Left kidney (tissue), 2 donors: ENCODE results near the gene KRT36. TPM values are rescaled to one million over a fixed set of nuclear protein-coding genes. Genes with fewer than 3 reads are reported as not detected.

Source experiments
- DNase-seq: peaks from one replicate; pipeline ENCODE4 v3.0.0-alpha.2; 2013
- polyA plus RNA-seq: library from polyadenylated mRNA; unstranded; fragments of 120-200 nt; gene quantifications from one replicate; pipeline ENCODE4 v1.2.1, GENCODE V29; 2013; ENCODE audit not compliant: insufficient read length

Gene KRT36
- polyA plus RNA-seq, 1 donor: not detected

GRCh38 chr17:41478237-41478636, 11.5 kb downstream of the KRT36 start:
- DNase-seq: no peak

GRCh38 chr17:41476866-41477815, 12.6 kb downstream of the KRT36 start:
- DNase-seq: no peak

- no peak for DNase-seq
Observed at GRCh38 chr17:41475421-41475820, 14.3 kb downstream of the KRT36 start.

DNA sequence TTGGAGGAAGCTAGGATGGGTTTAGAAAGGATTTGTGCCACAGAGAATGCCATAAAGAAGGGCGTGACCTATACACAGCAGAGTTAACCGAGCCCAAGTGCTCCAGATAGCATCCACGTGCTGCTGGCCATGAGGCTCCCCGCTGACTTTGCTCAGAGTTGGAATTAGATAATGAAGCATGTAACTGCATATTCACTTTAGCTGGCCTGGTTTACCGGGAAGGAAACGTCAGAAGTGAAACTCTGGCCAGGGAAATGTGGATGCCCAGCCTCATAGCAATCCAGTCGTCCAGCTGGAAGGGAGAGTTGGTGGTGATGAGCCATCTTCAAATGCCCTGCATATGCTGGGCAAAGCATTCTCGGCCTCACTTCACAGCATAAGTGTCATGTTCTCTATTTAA, 14.8 kb downstream of the KRT36 start:
- no peak for DNase-seq

DNA sequence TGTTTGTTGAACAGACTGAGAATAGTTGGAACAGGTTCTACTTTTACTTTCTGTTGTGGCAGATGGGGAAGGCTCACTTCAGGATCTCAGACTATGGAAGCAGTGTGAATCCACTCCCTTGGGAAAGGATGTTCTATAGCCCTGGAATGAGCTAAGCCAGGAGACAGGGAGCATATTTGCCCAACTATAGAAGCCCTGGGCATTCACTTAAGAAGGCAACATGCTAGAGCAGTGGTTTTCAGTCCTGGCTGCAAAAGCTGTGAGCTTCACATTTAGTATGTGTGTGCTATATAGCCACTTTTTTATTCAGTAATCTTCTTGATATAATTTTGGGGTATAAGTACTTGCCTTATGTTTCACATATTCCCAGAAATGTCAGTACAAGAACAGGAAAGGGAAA, 21.4 kb downstream of the KRT36 start:
- no peak for DNase-seq

DNA sequence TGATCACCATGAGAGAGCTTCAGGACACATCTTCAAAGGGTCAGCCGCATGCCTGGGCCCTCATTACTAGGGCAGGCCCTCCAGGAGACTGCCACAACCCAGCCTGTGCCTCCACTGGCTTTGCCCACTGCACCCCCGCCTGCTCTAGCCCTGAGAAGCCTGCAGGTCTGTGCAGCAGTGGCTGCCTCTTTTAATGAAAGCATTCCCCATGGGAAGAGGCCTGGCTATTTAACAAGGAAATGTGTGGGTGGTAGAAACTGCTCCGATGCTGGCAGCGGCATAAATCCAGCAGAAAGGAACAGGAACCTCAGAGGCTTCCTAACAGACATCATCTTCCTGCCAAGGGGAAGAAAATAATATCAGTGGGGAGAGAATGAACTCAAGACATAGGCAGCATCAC, 22.1 kb downstream of the KRT36 start:
- DNase-seq: no peak

DNA sequence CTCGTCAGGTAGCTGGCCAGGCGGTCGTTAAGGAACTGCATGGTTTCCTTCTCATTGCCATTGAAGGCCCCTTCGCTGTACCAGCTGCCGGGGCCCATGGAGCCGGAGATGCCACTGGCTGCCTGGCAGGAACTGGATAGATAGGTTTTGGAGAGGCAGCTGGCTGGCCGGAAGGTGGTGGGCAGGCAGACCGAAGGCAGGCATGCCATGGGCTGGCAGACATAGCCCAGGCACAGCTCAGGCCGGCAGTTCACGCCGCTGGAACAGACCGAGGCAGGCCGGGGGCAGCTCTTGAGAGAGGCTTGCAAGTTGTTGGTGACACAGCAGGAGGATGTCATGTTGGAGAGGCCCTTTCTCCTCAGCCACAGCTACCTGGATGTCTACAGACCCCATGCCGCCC, 22.7 kb downstream of the KRT36 start, which contains the start of gene KRT32:
Gene KRT32 (minus strand): TSS at position 399 of the 400 bp plus-strand sequence. CDS start 61 bp downstream, at position 338.
- no peak for DNase-seq

- no peak for DNase-seq
Observed at GRCh38 chr17:41464682-41465081, 25.0 kb downstream of the KRT36 start.

- DNase-seq: no peak
Observed at GRCh38 chr17:41464173-41464572, 25.5 kb downstream of the KRT36 start.

DNA sequence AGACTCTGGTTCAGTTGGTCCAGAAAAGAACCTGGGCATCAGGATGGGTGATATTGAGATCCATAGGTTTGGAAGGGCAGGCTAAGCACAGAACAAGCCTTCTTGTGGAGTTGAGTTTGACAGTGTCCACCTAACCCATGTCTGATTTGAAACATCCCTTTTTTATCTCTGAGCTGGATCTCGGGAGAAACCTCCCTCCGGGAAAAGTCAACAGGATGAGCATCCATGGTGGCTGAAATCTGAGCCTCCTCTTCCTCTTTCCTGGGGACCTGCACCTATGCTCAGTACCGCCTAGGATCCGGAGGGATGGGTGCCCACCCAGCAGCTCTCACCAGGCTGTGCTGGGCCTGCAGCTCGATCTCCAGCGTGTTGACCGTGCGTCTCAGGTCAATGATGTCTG, 26.0 kb downstream of the KRT36 start:
- no peak for DNase-seq

GRCh38 chr17:41462705-41463104, 27.0 kb downstream of the KRT36 start:
- DNase-seq: no peak

DNA sequence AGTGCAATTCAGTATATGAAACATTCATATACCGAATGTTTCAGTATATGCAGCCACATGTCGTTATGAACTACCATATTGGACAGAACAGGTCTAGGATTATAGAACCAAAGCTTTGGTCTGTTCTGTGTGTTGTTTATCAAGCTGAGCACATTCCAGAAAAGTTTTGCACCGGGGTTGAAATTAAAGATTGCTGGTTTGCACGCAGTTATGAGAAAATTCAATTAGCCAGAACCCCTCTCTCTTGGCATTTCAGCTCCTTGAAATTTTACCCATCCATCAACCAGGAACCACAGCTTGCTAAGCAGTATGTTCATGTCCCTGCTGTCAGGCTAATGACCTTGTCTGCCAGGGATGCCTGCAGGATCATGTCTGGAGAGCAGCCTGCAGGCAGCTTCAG, 32.0 kb downstream of the KRT36 start:
- DNase-seq: no peak

DNA sequence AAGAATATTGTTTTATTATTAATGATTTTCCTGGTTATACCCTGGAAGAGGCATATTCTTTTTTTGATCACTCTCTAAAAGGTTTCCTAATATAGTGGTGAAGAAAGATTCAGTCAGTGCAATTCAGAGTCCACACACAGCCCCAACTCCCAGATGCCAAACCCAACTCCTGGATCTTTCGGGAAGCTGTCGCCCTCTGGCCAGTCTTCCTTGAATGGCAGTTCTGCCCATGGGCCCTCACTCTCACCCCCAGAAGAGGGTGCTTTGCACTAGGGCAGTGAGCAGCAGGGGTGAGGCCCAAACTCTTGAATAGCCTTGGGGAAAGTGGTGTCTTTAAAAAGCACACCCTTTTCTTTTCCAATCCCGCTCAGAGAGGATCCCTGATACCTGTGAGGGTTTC, 33.5 kb downstream of the KRT36 start:
- DNase-seq: no peak

DNA sequence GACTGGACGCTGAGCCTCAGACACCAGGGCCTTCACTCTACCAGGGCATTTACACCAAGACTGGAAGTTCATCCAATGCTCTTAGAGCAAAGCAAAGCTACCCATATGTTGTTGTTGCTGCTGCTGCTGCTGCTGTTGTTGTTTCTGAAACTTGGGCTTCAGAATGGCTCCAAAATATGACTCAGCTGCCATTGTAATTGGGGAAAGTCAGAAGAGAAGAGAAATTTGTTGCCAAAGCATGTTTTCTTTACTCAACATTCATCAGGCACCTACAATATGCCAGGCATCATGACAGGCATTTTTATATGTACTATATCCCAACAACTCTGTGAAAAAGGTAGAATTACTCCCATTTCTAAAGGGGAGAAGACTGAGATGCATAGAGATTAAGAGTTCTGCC, 34.5 kb downstream of the KRT36 start:
- DNase-seq: no peak

- DNase-seq: no peak
Observed at GRCh38 chr17:41453066-41453465, 36.6 kb downstream of the KRT36 start.

- DNase-seq: no peak
Observed at GRCh38 chr17:41452281-41452680, 37.4 kb downstream of the KRT36 start.

DNA sequence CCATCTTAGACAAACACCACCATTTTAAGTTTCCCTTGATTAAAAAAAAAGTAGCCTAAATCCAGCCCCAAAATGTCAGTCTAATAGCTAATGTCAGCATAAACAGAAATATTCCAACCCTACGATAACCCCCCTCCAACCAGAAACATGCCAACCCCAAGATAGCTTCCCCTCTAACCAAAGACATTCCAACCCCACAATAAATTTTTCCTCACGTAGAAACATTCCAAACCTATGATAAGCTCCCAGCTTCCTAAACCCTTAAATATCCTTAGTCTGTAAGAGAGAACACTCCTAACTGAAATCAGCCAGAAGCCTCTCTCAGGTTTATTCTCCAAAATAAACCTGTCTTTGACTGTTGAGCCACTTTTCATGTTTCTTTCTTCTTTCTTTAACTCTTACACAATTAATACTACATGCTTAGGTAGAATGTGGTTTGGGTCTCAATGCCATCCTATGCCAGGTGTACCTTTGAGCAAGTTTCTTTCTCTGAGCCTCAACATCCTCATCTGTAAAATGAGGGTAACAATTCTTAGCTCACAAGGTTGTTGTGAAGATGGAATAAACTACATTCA, 38.5 kb downstream of the KRT36 start:
- DNase-seq: no peak

- DNase-seq: no peak
Observed at GRCh38 chr17:41449008-41449407, 40.7 kb downstream of the KRT36 start.

- DNase-seq: no peak
Observed at GRCh38 chr17:41448506-41448905, 41.2 kb downstream of the KRT36 start.

- no peak for DNase-seq
Observed at GRCh38 chr17:41446806-41447205, 42.9 kb downstream of the KRT36 start.

DNA sequence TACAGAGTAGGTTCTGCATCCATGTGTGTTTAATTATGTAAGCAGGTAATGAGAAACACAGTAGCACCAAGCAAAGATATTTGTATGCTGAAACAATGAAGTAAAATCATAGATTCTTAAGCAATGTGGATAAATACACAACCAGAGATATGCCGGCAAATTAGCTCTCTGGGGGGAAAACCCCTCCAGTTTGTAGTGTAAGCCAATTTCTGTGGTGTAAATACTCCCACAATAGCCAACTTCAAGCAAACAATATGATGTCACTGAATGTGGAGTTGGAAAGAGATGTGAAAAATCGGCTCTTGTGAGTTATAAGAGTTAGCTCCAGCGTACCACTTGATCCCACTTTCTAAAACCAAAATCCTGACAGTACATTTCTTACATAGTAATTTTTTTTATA, 45.1 kb downstream of the KRT36 start:
- no peak for DNase-seq

GRCh38 chr17:41444186-41444585, 45.5 kb downstream of the KRT36 start:
- no peak for DNase-seq

- DNase-seq: no peak
Observed at GRCh38 chr17:41442739-41443138, 47.0 kb downstream of the KRT36 start.
